Stimulated activated CD4-positive, alpha-beta T cell treated with anti-CD3 and anti-CD28 coated beads, Interleukin-1b, Interleukin-23, amount 100 ng/mL, for 24 hours (primary cell): Measurements from ENCODE around the gene GIT2.
A peak's percentile ranks its signal among the peaks of the same experiment; 100 is the strongest.

Experiments used
- DNase-seq, 4 experiments: peaks; one replicate each; pipeline ENCODE4 v3.0.0-alpha.2; 2020; ENCODE audit warnings: low read depth in 4 of 4, low spot score in 1 of 4

GIT2 gene

GRCh38 chr12:109982210-109982609 is 14.0 kb downstream of the GIT2 start:
- no peak for DNase-seq

- peak in 3 of 4 experiments; percentile 18 to 61 (median 41) for DNase-seq
Measured at GRCh38 chr12:109981311-109981710, 14.9 kb downstream of the GIT2 start.

- no peak for DNase-seq
Measured at GRCh38 chr12:109972821-109973220, 23.3 kb downstream of the GIT2 start.

GRCh38 chr12:109968801-109969200 is 27.4 kb downstream of the GIT2 start:
- DNase-seq = no peak

- DNase-seq = no peak
Measured at GRCh38 chr12:109968032-109968420, 28.1 kb downstream of the GIT2 start.

DNA sequence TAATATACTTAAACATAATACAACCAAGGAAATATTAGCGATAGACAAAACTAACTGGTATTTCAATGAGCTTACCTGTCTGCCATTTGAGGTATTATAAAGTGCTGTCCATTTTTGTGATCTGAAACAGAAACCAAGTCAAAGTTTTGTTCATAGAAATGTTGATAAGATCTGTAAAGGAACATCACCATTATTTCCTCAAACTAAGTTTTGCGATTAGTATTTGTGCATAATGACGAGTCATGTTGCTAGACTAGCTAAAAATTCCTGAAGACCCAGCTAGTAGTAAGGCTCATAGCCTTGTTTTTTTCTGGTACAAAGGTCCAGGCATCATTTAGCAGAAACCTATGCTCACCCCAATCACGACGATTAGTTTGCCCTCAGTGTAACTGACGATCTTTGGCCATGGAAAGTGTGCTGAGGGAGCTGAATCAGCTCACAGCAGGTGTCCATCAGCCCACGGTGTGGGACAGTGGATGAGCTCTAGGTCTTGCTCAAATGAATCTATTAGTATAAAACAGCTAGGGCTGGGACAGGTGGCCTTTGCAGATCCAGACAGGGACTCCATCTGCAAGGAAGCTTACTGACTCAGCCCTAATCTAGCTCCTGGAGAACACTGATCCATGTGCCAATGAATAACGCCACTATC is 28.7 kb downstream of the GIT2 start:
- DNase-seq = no peak

DNA sequence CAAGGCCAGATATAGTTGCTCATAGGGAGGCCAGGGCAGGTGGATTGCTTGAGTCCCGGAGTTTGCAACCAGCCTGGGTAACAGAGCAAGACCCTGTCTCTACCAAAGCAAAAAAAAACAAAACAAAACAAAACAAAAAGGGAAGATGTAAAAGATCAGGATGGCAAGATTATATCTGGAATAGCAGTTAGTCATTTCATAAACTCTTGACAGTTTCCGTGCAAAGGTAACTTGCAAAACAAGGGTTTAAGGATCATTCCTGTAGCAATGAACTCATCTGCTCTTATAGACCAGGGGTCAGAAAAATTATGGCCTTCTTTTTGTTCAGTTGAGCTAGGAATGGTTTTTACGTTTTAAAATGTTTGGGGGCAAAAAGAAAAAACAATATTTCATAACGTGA is 29.6 kb downstream of the GIT2 start:
- no peak for DNase-seq

GRCh38 chr12:109963743-109964429 is 32.3 kb downstream of the GIT2 start:
- DNase-seq = no peak

DNA sequence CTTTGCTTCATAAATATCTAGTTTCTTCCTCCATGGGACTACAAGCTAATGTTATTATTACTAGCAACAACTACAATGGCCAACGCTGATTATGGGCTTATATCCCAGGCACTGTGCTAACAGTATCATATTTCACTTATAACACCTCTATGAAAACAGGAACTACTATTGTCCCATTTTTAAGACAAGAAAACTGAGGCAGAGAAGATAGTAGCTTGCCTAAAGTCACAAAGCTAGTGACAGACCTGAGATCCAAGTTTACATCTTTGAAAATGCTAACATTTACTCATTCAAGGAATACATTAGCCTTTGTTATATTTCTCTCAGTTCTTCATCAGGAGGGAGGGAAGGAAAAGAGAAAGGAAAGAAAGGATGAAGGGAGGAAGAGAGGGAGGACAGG is 32.8 kb downstream of the GIT2 start:
- DNase-seq = no peak

DNA sequence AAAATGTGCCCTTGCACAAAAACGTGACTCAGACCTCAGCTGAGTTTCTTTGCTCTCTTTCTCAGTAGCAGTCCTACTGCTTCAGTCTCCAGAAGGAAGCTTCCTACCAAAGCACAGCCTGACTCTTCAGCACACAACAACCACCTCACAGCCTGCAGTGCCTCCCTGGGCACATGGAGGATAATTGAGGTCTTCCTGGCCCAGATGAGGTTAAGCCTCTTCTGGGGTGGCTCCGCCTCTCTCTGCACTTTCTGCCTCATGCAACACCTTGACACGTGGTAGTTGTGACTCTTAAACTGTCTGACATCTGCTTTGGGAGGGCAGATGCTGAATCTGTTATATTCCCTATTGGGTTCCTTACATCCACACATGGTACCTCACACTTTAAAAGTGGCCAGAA is 33.8 kb downstream of the GIT2 start:
- DNase-seq = no peak

DNA sequence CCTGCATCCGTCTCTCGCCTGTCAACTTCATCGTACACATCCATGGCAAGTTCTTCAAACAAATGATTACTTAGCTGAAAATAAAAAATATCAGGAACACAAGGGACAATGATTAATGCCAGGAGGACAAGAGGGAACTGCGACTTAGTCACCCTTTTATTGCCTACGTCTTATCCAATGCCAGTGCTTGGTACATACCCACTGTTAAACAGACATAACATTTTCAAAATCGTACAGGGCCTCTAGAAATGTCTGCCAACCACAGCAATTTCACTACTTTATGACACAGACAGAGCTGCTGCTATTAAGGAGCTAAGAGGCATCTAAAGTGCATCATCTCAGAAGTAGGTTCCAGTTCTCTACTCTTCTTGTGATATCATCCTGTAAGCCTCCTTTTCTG is 34.6 kb downstream of the GIT2 start:
- no peak for DNase-seq

DNA sequence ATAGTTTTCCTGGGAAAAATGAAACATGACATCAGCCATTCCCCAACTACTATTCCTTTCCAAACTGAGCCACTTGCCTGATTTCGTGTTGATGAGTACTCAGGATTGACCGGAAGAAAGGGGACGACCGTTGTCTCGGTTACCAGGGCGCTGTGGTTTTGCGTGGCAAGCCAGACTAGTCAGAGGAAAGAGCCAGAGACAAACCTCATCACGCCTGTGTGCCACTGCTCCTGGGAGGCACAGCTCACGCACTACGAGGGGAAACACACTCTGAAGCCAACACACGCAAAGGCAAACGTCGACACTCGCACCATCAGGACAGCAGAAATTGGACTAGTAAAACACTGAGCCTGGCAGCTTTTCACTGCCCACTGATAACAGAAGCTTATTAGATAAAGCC is 35.0 kb downstream of the GIT2 start:
- DNase-seq = no peak

DNA sequence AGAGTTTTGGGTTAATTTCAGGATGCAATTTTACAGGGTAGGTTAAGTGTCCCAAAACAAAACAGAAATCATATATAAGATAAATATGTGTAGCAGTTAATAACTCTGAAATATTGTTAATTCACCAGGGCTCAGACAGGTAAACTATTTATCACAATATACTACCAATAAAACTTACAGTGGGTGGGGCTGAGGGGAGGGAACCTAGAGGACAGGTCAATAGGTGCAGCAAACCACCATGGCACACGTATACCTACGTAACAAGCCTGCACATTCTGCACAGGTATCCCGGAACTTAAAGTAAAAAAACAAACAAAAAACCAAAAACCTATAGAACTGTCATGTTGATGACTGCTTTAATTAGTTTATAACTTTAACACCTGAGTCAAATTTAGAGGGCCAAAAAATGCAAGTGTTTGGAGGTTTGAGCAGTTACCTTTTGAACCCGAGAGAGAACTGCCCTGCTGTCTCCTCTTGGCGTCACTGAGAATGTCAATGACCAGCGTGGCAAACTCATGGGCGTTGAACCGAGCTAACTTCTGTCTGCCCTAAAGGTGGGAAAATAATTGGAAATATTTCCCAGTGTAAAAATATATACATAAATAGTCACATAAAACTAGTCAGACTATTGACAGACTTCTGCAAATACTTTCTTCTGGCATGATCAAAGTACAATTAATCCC is 36.6 kb downstream of the GIT2 start:
- no peak for DNase-seq

GRCh38 chr12:109958374-109958773 is 37.8 kb downstream of the GIT2 start:
- DNase-seq = no peak

DNA sequence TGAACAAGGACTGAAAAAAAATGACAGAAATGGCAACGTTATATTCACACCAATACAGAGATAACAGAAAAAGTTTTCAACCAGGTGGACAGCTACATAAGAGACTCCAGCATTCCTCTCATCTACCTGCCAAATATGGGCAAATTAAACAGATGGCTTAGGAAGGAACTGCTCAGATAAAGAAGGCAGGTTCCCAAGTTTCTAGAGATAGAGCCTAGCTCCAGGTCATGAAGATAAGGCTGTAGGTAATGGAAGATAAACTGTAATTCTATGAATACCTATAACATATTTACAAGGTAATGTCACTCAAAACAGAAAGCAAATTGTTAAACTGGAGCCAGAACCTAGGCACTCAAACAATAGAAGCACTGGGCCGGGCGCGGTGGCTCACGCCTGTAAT is 42.5 kb downstream of the GIT2 start:
- DNase-seq = no peak

DNA sequence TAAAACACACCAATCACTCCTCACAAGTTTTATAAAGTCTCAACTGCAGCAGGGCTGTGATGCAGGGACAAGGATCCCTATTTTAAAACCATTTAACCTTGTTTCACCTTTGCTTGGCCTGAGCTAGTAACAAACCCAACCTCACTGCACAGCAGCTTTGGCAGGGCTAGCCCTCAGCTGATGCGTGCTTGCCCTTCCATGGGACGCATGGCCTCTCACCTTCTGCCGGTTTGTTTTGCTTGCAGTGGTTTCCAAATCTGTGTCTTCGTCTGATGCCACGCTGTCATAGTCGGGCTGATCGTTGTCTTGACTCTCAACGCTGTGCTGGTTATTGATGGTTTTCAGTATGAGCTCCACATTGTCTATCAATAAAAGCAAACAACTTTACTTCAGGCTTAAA is 43.3 kb downstream of the GIT2 start:
- no peak for DNase-seq

GRCh38 chr12:109952160-109952858 is 43.9 kb downstream of the GIT2 start:
- no peak for DNase-seq

DNA sequence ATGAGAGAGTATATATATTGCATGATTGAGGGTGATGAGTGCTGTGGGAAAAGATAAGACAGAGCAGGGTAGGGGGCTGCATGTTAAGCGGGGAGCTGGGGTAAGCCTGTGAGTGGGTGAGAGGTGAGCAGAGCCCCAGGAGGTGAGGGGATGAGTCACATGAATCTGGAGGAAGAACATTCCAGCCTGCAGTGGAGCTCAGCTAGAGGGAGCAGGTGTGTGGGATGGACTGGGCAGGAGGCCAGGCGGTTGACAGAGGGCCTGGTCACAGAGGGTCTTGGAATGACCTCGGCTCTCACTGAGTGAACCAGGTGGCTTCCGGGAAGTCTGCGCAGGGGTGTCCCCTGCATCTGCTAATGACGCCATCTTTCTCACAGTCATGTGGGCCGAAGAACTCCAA is 44.4 kb downstream of the GIT2 start:
- DNase-seq = no peak

DNA sequence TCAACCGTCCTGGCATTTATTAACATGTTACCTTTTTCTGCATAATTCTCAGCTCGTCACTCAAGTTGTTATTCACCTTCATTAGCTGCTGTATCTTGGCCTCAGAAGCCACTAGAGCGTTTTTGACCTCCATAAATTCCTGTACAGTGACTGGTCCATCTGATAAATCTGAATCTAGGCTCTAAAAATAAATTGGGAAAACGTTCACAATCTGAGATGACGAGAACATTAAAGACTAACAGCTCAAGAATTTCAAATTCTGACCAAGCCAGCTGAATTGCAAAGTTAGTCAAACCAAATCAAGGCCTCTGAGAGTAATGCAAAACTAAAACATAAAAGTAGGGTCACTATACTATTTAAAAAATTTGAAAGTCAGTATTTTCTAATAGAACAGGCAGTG is 45.0 kb downstream of the GIT2 start:
- no peak for DNase-seq

GRCh38 chr12:109950625-109951024 is 45.5 kb downstream of the GIT2 start:
- DNase-seq = no peak

- DNase-seq = no peak
Measured at GRCh38 chr12:109949089-109949488, 47.1 kb downstream of the GIT2 start.

GRCh38 chr12:109948368-109948767 is 47.8 kb downstream of the GIT2 start:
- no peak for DNase-seq
